Retinal pigment epithelial cell (primary cell): ENCODE measurements around the gene SPEF1.

ENCODE experiments used
- DNase-seq: peaks from one replicate; pipeline ENCODE4 v3.0.0-alpha.2; 2010; ENCODE audit warnings: low read depth
- H3K4me3 ChIP-seq: 2 replicates; pipeline ENCODE4 v1.5.1; 2011; ENCODE audit warnings: mild to moderate bottlenecking, low read length, control low read depth, moderate library complexity
- CTCF ChIP-seq: conservative IDR thresholded peaks from 2 replicates; pipeline ENCODE4 v1.5.1; 2011; ENCODE audit warnings: low read depth, low read length, control low read depth, inconsistent platforms

The SPEF1 gene

GRCh38 chr20:3786665-3787323 lies 5.5 kb upstream of the SPEF1 start, which contains the start of gene CENPB:
Gene CENPB (minus strand): TSS chr20:3786740. CDS start chr20:3786483, 257 bp downstream.
- peak; percentile 47 for TF ChIP-seq CTCF
- no peak for DNase-seq
- peak within 1 kb of the TSS; percentile 60 for H3K4me3 ChIP-seq

- DNase-seq, result no peak
- peak overlapping the region; percentile 60 for H3K4me3 ChIP-seq
- TF ChIP-seq CTCF, result no peak
These were observed 4.9 kb upstream of the SPEF1 start for GRCh38 chr20:3786126-3786484.

- no peak for DNase-seq
- TF ChIP-seq CTCF, result no peak
- H3K4me3 ChIP-seq, result peak overlapping the region; percentile 60
These were observed 4.2 kb upstream of the SPEF1 start for GRCh38 chr20:3785240-3786125.

GRCh38 chr20:3784863-3785239 lies 3.6 kb upstream of the SPEF1 start:
- H3K4me3 ChIP-seq, result no peak overlapping the region
- no peak for TF ChIP-seq CTCF
- no peak for DNase-seq

- no peak overlapping the region for H3K4me3 ChIP-seq
- TF ChIP-seq CTCF, result no peak
- no peak for DNase-seq
These were observed 3.1 kb upstream of the SPEF1 start for GRCh38 chr20:3784216-3784853.

- no peak overlapping the region for H3K4me3 ChIP-seq
- no peak for TF ChIP-seq CTCF
- DNase-seq, result no peak
These were observed 2.4 kb upstream of the SPEF1 start for GRCh38 chr20:3783511-3784195.
